ENCODE data around the gene SPSB1. TPM values are rescaled to one million over a fixed set of nuclear protein-coding genes. Genes with fewer than 3 reads are reported as not detected.

Gene SPSB1
- total RNA-seq, 1 experiment from 2014 or later, result 18.2 TPM

- no TSS peak for BruUV-seq (replicated peaks)
- no peak for TF ChIP-seq CTCF (IDR thresholded peaks at IDR 0.05; ENCODE audit: insufficient read depth in 1 of 2, low read depth in 1 of 2, low read length in 1 of 2, severe bottlenecking in 1 of 2, unreplicated experiment in 1 of 2)
- Histone ChIP-seq H3K4me3 (ENCODE audit: low read depth, low read length) (no peak overlapping the region), H3K9me3 (no peaks in the 10 kb centered on the region), H3K27me3 (replicated peaks; ENCODE audit: control insufficient read depth, insufficient read depth, low read length) (no peaks in the 10 kb centered on the region), H3K4me1 (peaks cover 22% of the 10 kb centered on the region), H3K36me3 (ENCODE audit: control insufficient read depth, insufficient read depth, low read length) (no peaks in the 10 kb centered on the region)
- Mint-ChIP-seq H3K9me3 (ENCODE audit: unreplicated experiment) (no peaks in the 10 kb centered on the region), H3K36me3 (ENCODE audit: insufficient read depth, unreplicated experiment) (no peaks in the 10 kb centered on the region), H3K27ac (ENCODE audit: unreplicated experiment) (peak overlapping the region; percentile 14), H3K4me1 (ENCODE audit: low read depth, unreplicated experiment) (peaks cover 9% of the 10 kb centered on the region), H3K4me3 (ENCODE audit: unreplicated experiment) (no peak overlapping the region), H3K27me3 (ENCODE audit: insufficient read depth, unreplicated experiment) (no peaks in the 10 kb centered on the region)
- ChIA-PET POLR2A (no interaction called here), CTCF (interaction anchor here (0.7 to 2.8 kb wide), 4 partner anchors 14 to 138 kb away, joined by 3 to 18 read pairs (median 4); partner anchors contain the start of genes H6PD and SPSB1)
- intact Hi-C loops (cut with micrococcal nuclease; ENCODE audit: unreplicated experiment), result no loop called here
- no peak for DNase-seq
Measured at GRCh38 chr1:9248341-9249262, 44.1 kb upstream of the SPSB1 start.

GRCh38 chr1:9249263-9249533 lies 43.5 kb upstream of the SPSB1 start:
- peak overlapping the region; percentile 14 for H3K27ac Mint-ChIP-seq (ENCODE audit: unreplicated experiment)
- no peaks in the 10 kb centered on the region for H3K9me3 ChIP-seq
- H3K27me3 ChIP-seq (replicated peaks; ENCODE audit: control insufficient read depth, insufficient read depth, low read length), result no peaks in the 10 kb centered on the region
- no peaks in the 10 kb centered on the region for H3K36me3 ChIP-seq (ENCODE audit: control insufficient read depth, insufficient read depth, low read length)
- DNase-seq, result no peak
- BruUV-seq (replicated peaks), result no TSS peak
- ChIA-PET CTCF (interaction anchor here (0.5 to 2.8 kb wide), 5 partner anchors 15 to 139 kb away, joined by 3 to 18 read pairs (median 4); partner anchors contain the start of genes H6PD and SPSB1), POLR2A (no interaction called here)
- H3K36me3 Mint-ChIP-seq (ENCODE audit: insufficient read depth, unreplicated experiment), result no peaks in the 10 kb centered on the region
- H3K9me3 Mint-ChIP-seq (ENCODE audit: unreplicated experiment), result no peaks in the 10 kb centered on the region
- peaks cover 15% of the 10 kb centered on the region for H3K4me1 Mint-ChIP-seq (ENCODE audit: low read depth, unreplicated experiment)
- intact Hi-C loops (cut with micrococcal nuclease; ENCODE audit: unreplicated experiment), result no loop called here
- H3K4me3 Mint-ChIP-seq (ENCODE audit: unreplicated experiment), result no peak overlapping the region
- no peak for TF ChIP-seq CTCF (IDR thresholded peaks at IDR 0.05; ENCODE audit: insufficient read depth in 1 of 2, low read depth in 1 of 2, low read length in 1 of 2, severe bottlenecking in 1 of 2, unreplicated experiment in 1 of 2)
- H3K27me3 Mint-ChIP-seq (ENCODE audit: insufficient read depth, unreplicated experiment), result no peaks in the 10 kb centered on the region
- H3K4me3 ChIP-seq (ENCODE audit: low read depth, low read length), result no peak overlapping the region
- peaks cover 27% of the 10 kb centered on the region for H3K4me1 ChIP-seq

GRCh38 chr1:9249534-9250410 lies 42.9 kb upstream of the SPSB1 start:
- Histone ChIP-seq H3K27me3 (replicated peaks; ENCODE audit: control insufficient read depth, insufficient read depth, low read length) (no peaks in the 10 kb centered on the region), H3K4me1 (peaks cover 27% of the 10 kb centered on the region), H3K36me3 (ENCODE audit: control insufficient read depth, insufficient read depth, low read length) (no peaks in the 10 kb centered on the region), H3K9me3 (no peaks in the 10 kb centered on the region), H3K4me3 (ENCODE audit: low read depth, low read length) (no peak overlapping the region)
- Mint-ChIP-seq H3K27me3 (ENCODE audit: insufficient read depth, unreplicated experiment) (no peaks in the 10 kb centered on the region), H3K36me3 (ENCODE audit: insufficient read depth, unreplicated experiment) (no peaks in the 10 kb centered on the region), H3K27ac (ENCODE audit: unreplicated experiment) (peak overlapping the region; percentile 14), H3K4me1 (ENCODE audit: low read depth, unreplicated experiment) (peaks cover 20% of the 10 kb centered on the region), H3K9me3 (ENCODE audit: unreplicated experiment) (no peaks in the 10 kb centered on the region), H3K4me3 (ENCODE audit: unreplicated experiment) (no peak overlapping the region)
- BruUV-seq (replicated peaks), result no TSS peak
- intact Hi-C loops (cut with micrococcal nuclease; ENCODE audit: unreplicated experiment), result loop anchor here (1.0 kb wide), 1 partner anchor 136 kb away; no protein-coding TSS in a partner anchor
- TF ChIP-seq CTCF (IDR thresholded peaks at IDR 0.05; ENCODE audit: insufficient read depth in 1 of 2, low read depth in 1 of 2, low read length in 1 of 2, severe bottlenecking in 1 of 2, unreplicated experiment in 1 of 2), result peak; percentile 36 to 54
- DNase-seq, result peak in 1 of 2 experiments; percentile 49
- ChIA-PET CTCF (interaction anchor here (0.5 to 2.8 kb wide), 5 partner anchors 15 to 139 kb away, joined by 3 to 18 read pairs (median 4); partner anchors contain the start of genes H6PD and SPSB1), POLR2A (interaction anchor here (0.8 kb wide), 1 partner anchor 16 kb away, joined by 3 read pairs; no protein-coding TSS in a partner anchor)

All from Caco-2 (cell line).